HL-60/S4 treated with retinoic acid at 250 ng/mL for 4 days and 3 days (cell line): ENCODE data around the gene PPFIA1.
"Not testable (repeated sequence)": the region's sequence is repeated elsewhere in the genome, so short reads cannot be mapped to it uniquely, and the experiment has no call there.

Source experiments
- in situ Hi-C: fragments of 300-500 bp; cut with MboI; formaldehyde crosslinking; loops from 2 replicates; pipeline ENCODE4 v1.7.0; 2022; ENCODE audit warnings: low sequenced_read_pairs

Gene PPFIA1

DNA sequence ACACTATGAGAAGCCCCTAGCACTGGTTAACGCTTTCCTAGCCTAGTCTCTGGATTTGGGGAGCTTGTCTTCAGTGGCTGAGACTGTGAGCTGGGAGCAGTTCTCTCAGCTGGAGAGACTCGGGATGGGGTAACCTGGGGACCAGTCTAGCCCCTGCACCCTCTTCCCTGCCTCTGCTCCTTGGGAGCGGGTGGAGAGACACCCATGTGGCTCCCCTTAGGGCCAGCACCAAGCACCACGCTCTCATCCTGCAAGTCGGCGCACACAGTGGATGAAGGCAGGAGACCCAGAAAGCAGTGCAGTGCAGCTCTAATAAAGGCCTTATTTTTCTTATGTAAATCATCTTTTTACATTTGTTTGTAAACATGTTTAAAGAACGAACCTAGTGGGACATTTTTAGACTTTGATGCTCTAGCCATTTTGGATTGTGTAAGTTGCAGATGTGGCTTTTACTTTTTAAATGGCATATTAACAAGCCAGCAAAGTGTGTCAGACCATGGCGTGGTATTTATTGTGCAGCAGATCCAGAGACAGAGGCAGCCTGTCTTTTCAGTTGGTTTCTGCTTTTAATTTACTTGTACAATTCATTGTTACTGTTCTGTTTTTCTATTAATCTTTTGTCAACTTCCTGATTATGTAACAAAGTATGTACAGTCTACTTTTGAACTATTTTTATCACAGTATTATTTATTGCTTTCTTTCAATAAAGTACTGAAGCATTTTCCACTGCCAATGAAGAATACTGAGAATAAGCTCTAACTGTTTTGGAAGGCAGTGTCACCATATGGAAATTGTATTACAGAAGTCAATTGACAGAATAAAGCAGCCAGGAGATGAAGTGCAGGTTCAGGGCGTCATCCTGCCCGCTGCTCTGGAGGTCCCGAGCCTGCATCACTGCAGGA is 113.4 kb downstream of the PPFIA1 start:
- in situ Hi-C loops = no loop called here

DNA sequence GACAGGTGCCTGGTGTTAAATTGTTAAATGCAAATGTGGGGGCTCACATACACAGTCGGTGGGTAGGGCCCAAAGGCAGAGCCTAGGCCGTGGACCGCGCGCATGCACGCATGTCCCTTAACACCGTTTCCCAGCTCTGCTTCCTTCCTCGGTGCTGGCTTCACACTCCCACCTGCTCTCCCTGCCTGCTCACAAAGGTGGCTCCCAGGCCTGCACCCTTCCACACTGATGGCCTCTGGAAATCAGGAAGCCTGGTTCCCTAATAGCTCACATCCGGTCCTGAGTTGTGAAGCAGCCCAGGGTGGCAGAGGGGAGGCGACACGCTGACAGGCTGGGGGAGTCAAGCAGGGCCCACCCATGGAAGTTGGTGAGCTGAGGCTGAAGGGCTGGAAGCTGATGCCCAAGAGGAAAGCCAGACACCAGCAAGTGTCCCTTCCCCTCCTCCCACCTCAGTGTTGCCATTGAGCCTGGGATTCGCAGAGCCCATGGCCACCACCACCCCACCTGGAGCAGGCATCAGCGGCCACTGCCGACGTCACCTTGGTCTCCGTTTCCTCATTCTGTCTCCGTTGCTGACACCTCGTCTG is 114.2 kb downstream of the PPFIA1 start:
- in situ Hi-C loops = no loop called here

- in situ Hi-C loops = no loop called here
Observed at GRCh38 chr11:70387564-70387963, 117.1 kb downstream of the PPFIA1 start.

- in situ Hi-C loops = no loop called here
Observed at GRCh38 chr11:70389201-70389600, 118.7 kb downstream of the PPFIA1 start.

- in situ Hi-C loops = not testable (repeated sequence)
Observed at GRCh38 chr11:70390882-70391281, 120.4 kb downstream of the PPFIA1 start.

GRCh38 chr11:70394211-70394950 is 123.9 kb downstream of the PPFIA1 start:
- in situ Hi-C loops = no loop called here

GRCh38 chr11:70397336-70397982 is 127.0 kb downstream of the PPFIA1 start:
- in situ Hi-C loops = no loop called here

- in situ Hi-C loops = no loop called here
Observed at GRCh38 chr11:70397983-70398833, 127.7 kb downstream of the PPFIA1 start, which contains the start of gene CTTN. CTTN (plus strand) TSS chr11:70398529; CDS start chr11:70407298, 8,769 bp downstream.

- in situ Hi-C loops = no loop called here
Observed at GRCh38 chr11:70398834-70399680, 128.6 kb downstream of the PPFIA1 start.

GRCh38 chr11:70399681-70400112 is 129.2 kb downstream of the PPFIA1 start:
- in situ Hi-C loops = no loop called here

- in situ Hi-C loops = no loop called here
Observed at GRCh38 chr11:70400643-70401042, 130.2 kb downstream of the PPFIA1 start.

DNA sequence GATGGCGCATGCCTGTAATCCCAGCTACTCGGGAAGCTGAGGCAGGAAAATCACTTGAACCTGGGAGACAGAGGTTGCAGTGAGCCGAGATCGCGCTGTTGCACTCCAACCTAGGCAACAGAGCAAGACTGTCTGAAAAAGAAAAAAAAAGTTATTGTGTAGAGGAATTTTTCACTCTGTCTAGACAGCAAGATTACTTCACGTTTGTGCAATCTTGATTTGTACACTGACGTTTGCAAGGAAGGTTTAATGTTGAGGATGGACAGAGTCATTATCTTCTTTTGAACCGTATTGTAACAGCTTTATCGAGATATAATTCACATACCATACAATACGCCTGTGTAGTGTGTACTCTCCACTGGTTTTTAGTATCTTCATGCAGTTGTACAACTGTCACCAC is 131.5 kb downstream of the PPFIA1 start:
- in situ Hi-C loops = no loop called here

- in situ Hi-C loops = no loop called here
Observed at GRCh38 chr11:70402685-70403084, 132.2 kb downstream of the PPFIA1 start.

DNA sequence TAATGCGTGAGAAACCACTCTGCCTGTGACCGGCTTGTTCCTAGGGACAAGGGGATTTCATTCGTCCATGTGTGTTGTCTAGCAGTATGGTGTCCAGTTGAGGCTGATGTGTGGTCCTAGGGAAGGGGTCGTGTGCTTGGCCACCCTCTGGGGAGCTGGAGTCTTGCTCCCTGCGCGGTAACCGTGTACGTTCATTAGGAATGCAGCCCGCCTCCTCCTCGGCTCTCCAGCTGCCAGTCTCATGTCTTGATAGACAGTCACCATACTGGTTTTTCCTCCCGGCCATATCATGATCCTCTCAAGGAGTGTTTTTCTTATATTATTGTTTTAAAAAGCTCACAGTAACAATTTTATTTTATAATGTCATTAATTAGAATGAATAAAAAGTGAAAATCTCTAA is 133.8 kb downstream of the PPFIA1 start:
- in situ Hi-C loops = no loop called here

GRCh38 chr11:70405679-70406395 is 135.3 kb downstream of the PPFIA1 start:
- in situ Hi-C loops = no loop called here

DNA sequence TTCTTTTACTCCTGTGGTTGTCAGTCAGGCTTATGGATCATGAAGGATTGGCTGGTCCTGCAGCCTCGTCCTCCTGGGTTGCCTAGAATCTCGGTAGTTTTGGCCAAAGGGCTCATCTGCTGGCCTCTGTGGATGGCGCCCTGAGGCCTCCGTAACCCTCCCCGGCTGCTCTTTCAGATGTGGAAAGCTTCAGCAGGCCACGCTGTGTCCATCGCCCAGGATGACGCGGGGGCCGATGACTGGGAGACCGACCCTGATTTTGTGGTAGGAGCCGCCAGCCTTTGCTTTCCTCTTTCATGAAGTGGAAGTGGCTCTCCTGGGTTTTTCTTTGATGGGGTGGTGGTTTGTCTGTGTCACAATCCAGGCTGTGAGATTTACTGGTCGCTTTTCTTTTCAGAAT is 136.6 kb downstream of the PPFIA1 start:
- in situ Hi-C loops = no loop called here

GRCh38 chr11:70407814-70408213 is 137.3 kb downstream of the PPFIA1 start:
- in situ Hi-C loops = no loop called here

- in situ Hi-C loops = not testable (repeated sequence)
Observed at GRCh38 chr11:70408326-70408725, 137.8 kb downstream of the PPFIA1 start.

GRCh38 chr11:70409437-70409836 is 138.9 kb downstream of the PPFIA1 start:
- in situ Hi-C loops = no loop called here
